GM11168 (cell line): Measurements from ENCODE around the gene YKT6.
"Not testable (repeated sequence)": the region's sequence is repeated elsewhere in the genome, so short reads cannot be mapped to it uniquely, and the experiment has no call there.

Experiments
- in situ Hi-C: fragments of 300-500 bp; cut with MboI; formaldehyde crosslinking; loops from one replicate; pipeline ENCODE4 v1.12.0; 2022; ENCODE audit warnings: low sequenced_read_pairs; ENCODE audit not compliant: unreplicated experiment

YKT6 gene

DNA sequence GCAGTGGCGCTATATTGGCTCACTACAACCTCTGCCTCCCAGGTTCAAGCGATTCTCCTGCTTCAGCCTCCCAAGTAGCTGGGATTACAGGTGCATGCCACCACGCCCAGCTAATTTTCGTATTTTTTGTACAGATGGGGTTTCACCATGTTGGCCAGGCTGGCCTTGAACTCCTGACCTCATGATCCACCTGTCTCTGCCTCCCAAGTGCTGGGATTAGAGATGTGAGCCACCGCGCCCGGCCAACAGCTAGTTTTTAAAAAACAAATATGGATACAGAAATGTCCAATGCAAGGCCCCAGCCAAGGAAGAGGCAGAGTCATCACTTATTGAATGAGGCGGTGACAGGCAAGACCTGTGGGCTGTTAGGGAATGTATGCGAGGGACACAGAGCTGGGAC lies 28.9 kb upstream of the YKT6 start:
- in situ Hi-C loops, result not testable (repeated sequence)

DNA sequence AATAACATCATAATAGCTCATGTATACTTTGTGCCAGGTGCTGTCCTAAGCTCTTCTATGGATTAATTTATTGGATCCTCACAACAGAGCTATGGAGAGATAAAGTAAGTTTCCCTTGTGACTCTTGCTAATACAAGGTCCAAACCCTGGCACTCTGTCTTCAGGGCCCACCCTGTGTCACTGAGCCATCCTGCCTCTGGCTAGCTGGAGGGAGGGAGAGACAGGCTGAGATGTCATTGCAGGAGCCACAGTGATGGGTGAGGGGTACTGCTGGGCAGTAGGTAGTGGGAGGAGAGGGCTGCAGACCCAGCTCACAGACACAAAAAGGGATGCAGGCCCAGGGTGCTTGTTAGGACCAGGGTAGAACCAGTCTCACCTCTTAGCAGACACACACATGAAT lies 28.4 kb upstream of the YKT6 start:
- in situ Hi-C loops, result no loop called here

- in situ Hi-C loops, result no loop called here
Observed at GRCh38 chr7:44172803-44173424, 27.9 kb upstream of the YKT6 start.

GRCh38 chr7:44173911-44174693 lies 26.7 kb upstream of the YKT6 start:
- in situ Hi-C loops, result no loop called here

DNA sequence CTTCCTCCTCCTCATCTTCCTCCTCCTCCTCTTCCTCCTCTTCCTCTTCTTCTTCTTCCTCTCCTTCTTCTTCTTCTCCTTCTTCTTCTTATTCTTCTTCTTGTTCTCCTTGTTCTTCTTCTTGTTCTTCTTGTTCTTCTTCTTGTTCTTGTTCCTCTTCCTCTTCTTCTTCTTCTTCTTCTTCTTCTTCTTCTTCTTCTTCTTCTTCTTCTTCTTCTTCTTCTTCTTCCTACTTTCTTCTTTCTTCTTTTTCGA lies 26.2 kb upstream of the YKT6 start:
- in situ Hi-C loops, result not testable (repeated sequence)

DNA sequence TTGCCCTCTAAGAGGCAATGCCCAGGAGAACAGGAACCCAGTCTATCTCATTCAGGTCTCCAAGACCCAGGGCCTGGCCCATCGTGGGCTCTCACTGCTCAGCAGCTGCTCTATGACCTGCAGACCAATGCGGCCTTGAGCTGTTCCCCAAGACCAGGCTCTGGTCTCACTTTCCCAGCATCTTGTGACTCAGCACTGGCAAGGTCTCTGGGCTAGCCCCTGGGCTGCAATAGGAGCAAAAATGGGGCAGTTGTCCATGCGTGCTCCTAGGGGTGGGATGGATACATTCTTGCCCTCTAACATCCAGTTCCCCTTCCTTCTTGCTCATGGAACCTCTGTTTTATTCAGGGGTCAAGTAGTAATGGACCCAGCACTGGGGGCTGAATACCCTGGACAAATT lies 25.0 kb upstream of the YKT6 start:
- in situ Hi-C loops, result no loop called here

- in situ Hi-C loops, result no loop called here
Observed at GRCh38 chr7:44176486-44176885, 24.3 kb upstream of the YKT6 start.

GRCh38 chr7:44177570-44178131 lies 23.1 kb upstream of the YKT6 start:
- in situ Hi-C loops, result no loop called here

GRCh38 chr7:44180631-44181030 lies 20.1 kb upstream of the YKT6 start:
- in situ Hi-C loops, result no loop called here

DNA sequence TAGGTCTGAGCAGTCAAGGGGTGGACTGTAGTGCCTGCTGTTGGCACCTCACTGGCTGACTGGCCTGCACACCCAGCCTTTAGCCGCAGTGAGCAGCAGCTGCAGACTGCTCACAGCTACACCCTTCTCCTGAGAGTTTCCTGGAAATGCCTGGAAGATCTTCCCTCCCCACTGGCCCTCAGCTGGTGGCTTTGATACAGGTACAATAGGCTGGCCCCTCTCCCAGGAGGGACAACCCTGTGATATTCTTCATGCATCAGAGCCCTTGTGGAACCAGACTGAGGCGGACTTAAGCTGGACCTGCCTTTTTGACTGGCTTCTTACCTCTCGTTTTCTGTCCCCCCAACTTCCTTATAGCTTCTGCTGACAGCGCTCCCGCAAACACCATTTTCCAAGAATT lies 18.0 kb upstream of the YKT6 start:
- in situ Hi-C loops, result no loop called here

GRCh38 chr7:44183386-44183785 lies 17.4 kb upstream of the YKT6 start:
- in situ Hi-C loops, result no loop called here

DNA sequence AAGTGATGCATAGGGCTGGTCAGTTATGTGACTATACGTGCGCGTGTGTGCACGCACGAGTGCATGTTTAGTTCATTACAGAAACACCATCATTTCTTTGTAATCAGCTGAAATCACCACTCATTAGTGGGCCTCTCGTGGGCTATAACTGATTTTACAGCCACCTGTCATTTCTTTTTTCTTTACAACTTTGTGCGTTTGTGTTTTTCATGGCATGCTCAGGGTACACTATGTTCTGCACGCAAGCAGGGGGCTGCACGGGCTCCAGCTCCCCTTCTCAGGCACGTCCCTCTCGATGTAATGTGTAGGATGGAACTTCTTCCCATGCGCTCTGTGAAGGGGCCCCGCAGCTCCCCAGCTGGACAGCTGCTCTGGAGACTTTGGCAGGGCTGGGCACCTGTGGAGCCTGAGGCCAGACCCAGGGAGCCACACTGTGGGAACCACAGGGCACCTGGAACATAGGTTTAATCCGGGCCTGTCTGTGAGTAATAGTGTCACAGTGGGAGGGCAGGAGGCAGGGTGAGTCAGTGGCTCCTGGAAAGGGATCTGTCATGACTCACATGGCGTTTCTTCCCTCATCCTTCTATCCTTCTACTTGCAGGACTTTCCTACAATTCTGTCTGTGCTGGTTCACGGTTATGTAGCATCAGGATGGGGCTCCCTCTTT lies 16.4 kb upstream of the YKT6 start:
- in situ Hi-C loops, result no loop called here

DNA sequence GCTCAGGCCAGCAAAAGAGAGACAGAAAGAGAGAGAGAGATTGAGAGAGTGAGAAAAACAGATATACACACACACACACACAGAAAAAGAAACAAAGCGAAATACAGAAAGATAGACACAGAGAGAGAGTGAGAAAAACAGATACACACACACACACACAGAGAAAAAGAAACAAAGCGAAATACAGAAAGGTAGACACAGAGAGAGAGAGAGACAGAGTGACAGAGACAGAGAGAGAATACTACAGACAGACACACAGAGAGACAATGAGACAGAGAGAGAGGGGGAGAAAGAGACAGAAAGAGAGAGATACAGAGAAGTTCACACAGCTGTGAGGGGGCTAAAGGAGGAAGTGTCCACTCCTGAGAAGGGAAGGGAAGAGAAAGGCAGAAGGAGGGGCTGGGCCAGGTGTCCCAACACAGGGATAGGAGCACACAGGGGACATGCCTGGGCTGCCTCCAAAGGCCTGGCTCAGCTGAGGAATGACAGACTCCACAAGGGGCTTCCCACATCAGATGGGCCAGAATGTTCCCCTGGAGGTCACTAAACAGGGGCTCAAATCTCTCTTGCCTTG lies 15.8 kb upstream of the YKT6 start:
- in situ Hi-C loops, result no loop called here

GRCh38 chr7:44185729-44186128 lies 15.0 kb upstream of the YKT6 start:
- in situ Hi-C loops, result no loop called here

DNA sequence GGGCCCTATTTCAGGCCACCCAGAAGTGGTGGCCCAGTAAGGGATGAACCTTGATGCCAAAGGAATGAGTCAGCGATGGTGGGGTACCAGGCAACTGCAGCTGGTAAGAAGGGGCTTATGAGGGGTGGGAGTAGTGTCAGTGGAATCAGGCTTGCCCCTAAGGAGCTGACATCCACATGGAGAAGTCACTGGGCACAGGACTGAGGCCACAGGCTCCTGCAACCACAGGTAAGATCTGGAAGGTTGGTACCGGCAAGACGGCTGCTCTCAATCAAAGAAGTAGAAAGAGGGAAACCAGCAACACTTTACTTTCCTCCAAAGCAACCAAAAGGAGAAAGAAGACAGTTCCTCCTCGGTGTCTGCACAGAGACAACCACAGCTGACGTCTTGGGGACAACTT lies 14.0 kb upstream of the YKT6 start:
- in situ Hi-C loops, result no loop called here

DNA sequence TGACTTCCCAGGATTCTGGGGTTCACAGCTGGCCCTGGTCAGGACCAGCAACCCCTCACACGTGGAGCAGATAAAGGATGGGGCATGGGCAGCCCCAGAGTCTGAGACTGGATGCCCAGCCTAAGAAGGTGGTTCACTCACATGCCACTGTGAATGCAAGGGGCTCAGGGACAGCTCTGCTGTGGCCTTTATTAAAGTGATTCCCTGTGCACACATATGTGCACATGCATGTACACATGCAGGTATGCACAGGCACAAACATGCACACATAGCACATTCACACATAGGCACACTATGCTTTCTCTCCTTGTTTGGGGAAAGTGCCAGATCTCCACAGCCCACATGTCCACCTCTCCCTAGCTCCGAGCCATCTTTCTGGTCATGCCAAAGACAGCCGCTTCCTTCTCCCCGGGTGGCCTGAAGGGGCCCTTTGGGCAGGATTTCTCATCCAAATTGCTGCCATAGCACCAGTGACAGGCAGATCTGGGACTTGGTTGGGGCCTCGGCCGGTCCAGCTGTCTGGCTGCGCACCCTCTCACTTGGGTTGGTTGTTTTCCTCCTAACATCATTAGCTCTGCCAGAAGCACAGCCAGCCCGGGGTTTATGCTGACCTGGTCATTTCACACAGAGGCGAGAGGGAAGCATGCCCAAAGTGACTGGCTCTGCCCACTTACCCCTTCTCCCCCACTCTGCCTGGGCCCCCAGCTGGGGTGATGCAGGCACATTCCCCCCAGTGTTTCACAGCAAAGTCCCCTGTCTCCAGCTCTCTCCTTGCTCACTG lies 13.0 kb upstream of the YKT6 start:
- in situ Hi-C loops, result no loop called here

DNA sequence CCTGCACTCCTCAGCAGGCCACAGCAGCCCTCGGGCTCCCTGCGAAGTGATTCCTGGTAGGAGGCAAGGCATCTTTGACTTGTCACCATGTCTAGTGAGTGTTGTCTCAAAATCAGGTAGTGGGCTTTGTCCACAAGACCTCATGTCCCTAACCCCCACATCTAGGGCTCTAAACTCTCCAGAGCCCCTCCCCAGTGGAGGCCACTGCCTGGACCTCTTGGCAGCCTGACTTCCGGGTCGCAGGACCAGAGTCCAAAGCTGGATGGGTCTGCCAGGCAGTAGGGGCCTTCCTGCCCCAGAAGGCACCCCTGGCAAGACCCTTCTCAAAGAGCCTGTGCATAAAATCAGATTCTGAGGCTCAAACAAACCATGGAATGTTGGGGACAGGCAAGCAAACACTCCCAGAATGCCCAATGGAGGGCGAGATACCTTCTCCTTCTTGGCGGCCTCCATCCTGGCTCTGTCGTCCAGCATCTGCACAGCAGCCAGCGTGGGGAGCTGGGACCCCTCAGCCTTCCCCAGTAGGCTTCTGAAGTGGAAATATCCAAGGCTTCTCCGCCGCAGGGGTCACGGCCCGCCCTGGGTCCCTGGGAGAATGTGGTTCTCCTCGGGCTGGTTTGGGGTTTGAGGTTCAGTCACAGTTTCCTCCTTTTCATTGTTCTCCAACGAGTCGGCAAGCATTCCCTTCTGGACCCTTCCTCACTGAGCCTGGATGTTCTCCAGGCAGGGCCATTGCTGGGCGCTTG lies 12.1 kb upstream of the YKT6 start:
- in situ Hi-C loops, result no loop called here

DNA sequence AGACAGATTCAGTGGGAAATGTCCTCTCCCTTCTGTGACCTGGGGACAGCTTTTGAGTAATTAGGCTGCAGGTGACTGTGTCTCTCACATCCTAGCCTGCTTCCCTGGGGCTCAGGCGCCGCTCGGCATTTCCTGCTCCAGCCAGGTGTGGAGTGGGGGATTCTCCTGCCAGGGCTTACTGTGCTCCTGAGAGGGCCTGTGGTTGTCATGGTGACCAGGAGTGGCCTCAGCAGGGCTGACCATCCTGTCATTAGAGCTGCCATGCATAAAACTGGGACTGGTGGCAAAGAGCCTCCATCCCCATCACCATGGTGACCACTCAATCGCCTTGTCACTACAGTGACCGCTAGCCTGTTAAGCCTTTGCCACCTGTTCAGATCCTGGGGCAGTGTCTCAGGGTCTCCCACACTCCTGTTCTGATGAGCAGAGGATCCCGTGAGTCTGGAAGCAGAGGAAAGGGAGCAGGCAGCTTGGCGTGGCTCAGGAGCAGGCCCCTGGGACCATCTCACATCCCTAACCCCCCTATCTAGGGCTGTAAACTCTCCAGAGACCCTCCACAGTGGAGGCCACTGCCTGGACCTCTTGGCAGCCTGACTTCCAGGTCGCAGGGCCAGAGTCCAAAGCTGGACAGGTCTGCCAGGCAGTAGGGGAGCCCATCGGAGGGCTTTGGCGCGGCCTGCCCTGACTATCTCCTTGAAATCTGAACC lies 11.3 kb upstream of the YKT6 start, which contains the start of gene GCK:
TSS of gene GCK (minus strand) at position 154 of the 707 bp plus-strand sequence. CDS start 486 bp downstream, outside the sequence.
- in situ Hi-C loops, result no loop called here
